Esophagus muscularis mucosa (tissue), 3 donors: ENCODE data around the gene C22orf23.

Experiments used
- CTCF ChIP-seq, 3 experiments: fragments of 200-600 bp in 2 of 3; fragments of 450-650 bp in 1 of 3; sonication (generic) in 2 of 3; IDR thresholded peaks; one replicate each; pipeline ENCODE4 v1.5.1; 2017 to 2019; ENCODE audit warnings: antibody characterized with exemption in 3 of 3, mild to moderate bottlenecking in 2 of 3, moderate library complexity in 1 of 3
- POLR2A ChIP-seq: fragments of 450-650 bp; IDR thresholded peaks from one replicate; pipeline ENCODE4 v1.6.1; 2017; ENCODE audit warnings: antibody characterized with exemption, moderate library complexity, mild to moderate bottlenecking, low read depth
- POLR2AphosphoS5 ChIP-seq, 2 donors: sonication (generic); formaldehyde crosslinking; IDR thresholded peaks; one replicate each; pipeline ENCODE4 v1.6.1; 2017; ENCODE audit warnings: antibody characterized with exemption in 2 of 2

- TF ChIP-seq CTCF (IDR thresholded peaks at IDR 0.05) (no peak), POLR2A (no peak), POLR2AphosphoS5 (IDR thresholded peaks at IDR 0.05) (peak in 1 of 2 donors; percentile 70)
Measured at GRCh38 chr22:37983860-37984791, 30.7 kb upstream of the C22orf23 start, which contains the start of gene SOX10.
